GM19468 (cell line): Measurements from ENCODE around the gene STK16.

Source experiments
- ATAC-seq: cut with Tn5 transposase; IDR thresholded peaks from one replicate; pipeline ENCODE4 v1.9.1; 2021; ENCODE audit warnings: mild to moderate bottlenecking, moderate library complexity, moderate number of reproducible peaks; ENCODE audit not compliant: unreplicated experiment; ENCODE audit errors: extremely low read depth

The STK16 gene

GRCh38 chr2:219297766-219298456, 52.6 kb downstream of the STK16 start:
- no peak for ATAC-seq

GRCh38 chr2:219298759-219299371, 53.6 kb downstream of the STK16 start:
- no peak for ATAC-seq

GRCh38 chr2:219299372-219299760, 54.1 kb downstream of the STK16 start:
- ATAC-seq, result no peak
